GM21528 (cell line): ENCODE data around the gene GABRR3.
"Not testable (repeated sequence)": the region's sequence is repeated elsewhere in the genome, so short reads cannot be mapped to it uniquely, and the experiment has no call there.

Experiments used
- ATAC-seq: cut with Tn5 transposase; IDR thresholded peaks from one replicate; pipeline ENCODE4 v1.9.1; 2021; ENCODE audit warnings: mild to moderate bottlenecking, moderate library complexity; ENCODE audit not compliant: unreplicated experiment, low FRiP score

Gene GABRR3

GRCh38 chr3:98022978-98023820 is 11.9 kb downstream of the GABRR3 start:
- ATAC-seq, result peak; percentile 64

- ATAC-seq, result no peak
Observed at GRCh38 chr3:98021830-98022560, 13.1 kb downstream of the GABRR3 start.

- no peak for ATAC-seq
Observed at GRCh38 chr3:98020412-98020811, 14.7 kb downstream of the GABRR3 start.

GRCh38 chr3:98018301-98018700 is 16.8 kb downstream of the GABRR3 start:
- ATAC-seq, result no peak

- ATAC-seq, result no peak
Observed at GRCh38 chr3:98014268-98014585, 20.9 kb downstream of the GABRR3 start.

- no peak for ATAC-seq
Observed at GRCh38 chr3:98013411-98014267, 21.5 kb downstream of the GABRR3 start.

GRCh38 chr3:98012979-98013378 is 22.1 kb downstream of the GABRR3 start:
- no peak for ATAC-seq

GRCh38 chr3:98010883-98011449 is 24.1 kb downstream of the GABRR3 start:
- not testable (repeated sequence) for ATAC-seq

GRCh38 chr3:98010194-98010882 is 24.8 kb downstream of the GABRR3 start:
- no peak for ATAC-seq

- ATAC-seq, result peak; percentile 75
Observed at GRCh38 chr3:98008855-98009254, 26.3 kb downstream of the GABRR3 start.

- ATAC-seq, result no peak
Observed at GRCh38 chr3:98005438-98005837, 29.7 kb downstream of the GABRR3 start.

- ATAC-seq, result no peak
Observed at GRCh38 chr3:98004721-98005120, 30.4 kb downstream of the GABRR3 start.

- ATAC-seq, result peak; percentile 79
Observed at GRCh38 chr3:98003306-98003969, 31.7 kb downstream of the GABRR3 start.

GRCh38 chr3:98002717-98003116 is 32.4 kb downstream of the GABRR3 start:
- no peak for ATAC-seq

- ATAC-seq, result no peak
Observed at GRCh38 chr3:97999994-98000393, 35.1 kb downstream of the GABRR3 start.

- ATAC-seq, result no peak
Observed at GRCh38 chr3:97999103-97999502, 36.0 kb downstream of the GABRR3 start.

GRCh38 chr3:97996988-97997387 is 38.1 kb downstream of the GABRR3 start:
- no peak for ATAC-seq

- no peak for ATAC-seq
Observed at GRCh38 chr3:97994328-97994945, 40.7 kb downstream of the GABRR3 start.

GRCh38 chr3:97993526-97993925 is 41.6 kb downstream of the GABRR3 start:
- no peak for ATAC-seq
